GM12874 (cell line): Measurements from ENCODE around the gene IMPG1.

Experiments used
- CTCF ChIP-seq: IDR thresholded peaks from 2 replicates; pipeline ENCODE4 v1.5.1; 2011; ENCODE audit warnings: low read depth, mild to moderate bottlenecking, control low read depth, low read length, moderate library complexity; ENCODE audit not compliant: insufficient read depth

Gene IMPG1

DNA sequence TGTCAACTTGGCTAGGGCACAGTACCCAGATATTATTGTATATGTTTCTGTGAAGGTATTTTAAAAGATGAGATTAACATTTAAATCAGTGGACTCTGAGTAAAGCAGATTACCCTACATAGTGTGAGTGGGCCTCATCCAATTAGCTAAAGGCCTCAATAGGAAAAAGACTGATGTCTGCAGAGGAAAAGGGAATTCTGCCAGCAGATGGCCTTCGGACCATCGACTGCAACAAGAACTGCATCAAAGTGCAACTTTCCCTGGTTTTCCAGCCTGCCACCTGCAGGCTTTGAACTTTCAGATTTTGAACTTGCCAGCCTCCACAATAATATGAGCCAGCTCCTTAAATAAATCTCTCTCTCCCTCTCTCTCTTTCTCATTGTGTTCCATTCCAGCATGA, 80.5 kb downstream of the IMPG1 start:
- TF ChIP-seq CTCF: no peak

- TF ChIP-seq CTCF: no peak
These were observed 85.5 kb downstream of the IMPG1 start for GRCh38 chr6:75986935-75987334.

DNA sequence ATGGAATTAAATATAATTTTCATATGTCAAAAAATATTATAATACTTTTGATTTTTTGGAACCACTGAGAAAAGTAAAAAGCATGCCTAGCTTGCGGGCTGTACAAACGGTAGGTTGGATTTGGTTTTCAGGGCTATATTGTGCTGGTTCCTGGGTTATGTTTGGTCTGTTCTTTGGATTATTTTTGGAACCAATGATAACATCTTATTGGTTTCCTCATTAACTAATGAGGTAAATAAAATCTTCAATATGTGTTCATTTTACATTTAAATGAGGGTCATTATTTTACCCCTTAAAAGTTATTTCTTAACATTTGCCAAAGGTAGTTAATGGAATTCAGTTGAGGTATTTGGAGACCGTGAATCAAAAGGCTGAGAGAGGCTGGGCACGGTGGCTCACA, 96.6 kb downstream of the IMPG1 start:
- no peak for TF ChIP-seq CTCF

DNA sequence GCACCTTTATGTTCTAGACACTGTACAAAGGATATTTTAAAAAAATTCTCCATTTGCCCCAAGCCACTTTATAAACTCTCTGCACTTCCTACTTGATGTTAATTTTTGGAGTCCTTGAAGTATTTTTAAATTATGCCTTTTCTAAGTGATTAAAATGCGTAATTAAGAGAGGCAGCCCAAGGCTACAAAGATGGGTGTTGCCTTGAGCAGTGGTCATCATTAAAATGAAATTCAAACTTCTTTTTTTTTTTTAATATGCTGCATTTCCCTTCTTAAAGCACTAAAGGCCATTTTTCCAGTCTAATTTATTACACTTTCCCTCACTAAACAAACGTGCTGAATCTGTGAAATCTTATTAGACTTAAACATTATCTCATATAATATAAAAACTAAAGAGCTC, 102.4 kb downstream of the IMPG1 start:
- TF ChIP-seq CTCF: no peak

- TF ChIP-seq CTCF: no peak
These were observed 104.3 kb downstream of the IMPG1 start for GRCh38 chr6:75968143-75968542.

- no peak for TF ChIP-seq CTCF
These were observed 108.9 kb downstream of the IMPG1 start for GRCh38 chr6:75963569-75963968.

DNA sequence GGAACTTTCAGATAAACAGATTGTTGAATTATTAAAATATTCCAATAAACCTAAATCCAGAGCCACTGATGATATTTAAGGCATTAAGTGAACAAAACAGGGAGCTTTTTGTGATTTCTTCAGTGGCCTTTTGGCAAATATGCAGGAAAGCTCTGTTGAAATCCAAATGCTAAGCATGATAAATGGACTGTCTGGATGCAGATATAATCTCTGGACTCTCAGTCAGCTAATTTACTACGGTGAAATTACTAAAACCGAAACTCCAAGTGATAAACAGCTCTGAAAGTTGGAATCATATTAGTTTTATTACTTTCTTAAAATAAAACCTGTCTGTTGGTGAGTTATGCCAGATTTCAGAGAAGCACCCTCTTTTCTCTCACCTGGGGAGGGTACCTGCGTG, 120.3 kb downstream of the IMPG1 start:
- no peak for TF ChIP-seq CTCF

- no peak for TF ChIP-seq CTCF
These were observed 124.5 kb downstream of the IMPG1 start for GRCh38 chr6:75947935-75948334.
